ENCODE measurements around the gene ATP11A. TPM values are rescaled to one million over a fixed set of nuclear protein-coding genes. Genes with fewer than 3 reads are reported as not detected.

Gene ATP11A
- total RNA-seq, 1 donor from 2014 or later = 114 TPM

DNA sequence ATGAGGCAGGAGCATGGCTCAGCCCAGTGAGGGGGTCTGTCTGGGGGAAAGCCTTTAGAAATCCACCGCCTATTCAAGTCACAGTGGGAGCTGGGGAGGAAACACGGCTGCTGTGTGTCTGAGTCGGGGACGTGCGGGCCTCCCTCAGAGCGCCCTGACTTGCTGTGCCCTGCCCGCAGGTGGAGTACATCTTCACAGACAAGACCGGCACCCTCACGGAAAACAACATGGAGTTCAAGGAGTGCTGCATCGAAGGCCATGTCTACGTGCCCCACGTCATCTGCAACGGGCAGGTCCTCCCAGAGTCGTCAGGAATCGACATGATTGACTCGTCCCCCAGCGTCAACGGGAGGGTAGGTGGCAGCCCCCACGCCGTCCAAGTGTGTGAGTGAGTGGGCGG lies 141.4 kb downstream of the ATP11A start:
- Mint-ChIP-seq H3K27me3 (ENCODE audit: low read depth) (no peaks in the 10 kb centered on the region), H3K9me3 (no peaks in the 10 kb centered on the region), H3K36me3 (peaks cover 47% of the 10 kb centered on the region), H3K4me3 (no peak overlapping the region), H3K27ac (no peak overlapping the region), H3K4me1 (no peaks in the 10 kb centered on the region)
- no peak for DNase-seq (ENCODE audit: low spot score in 2 of 2, unreplicated experiment in 2 of 2)
- TF ChIP-seq, protein P1, sequence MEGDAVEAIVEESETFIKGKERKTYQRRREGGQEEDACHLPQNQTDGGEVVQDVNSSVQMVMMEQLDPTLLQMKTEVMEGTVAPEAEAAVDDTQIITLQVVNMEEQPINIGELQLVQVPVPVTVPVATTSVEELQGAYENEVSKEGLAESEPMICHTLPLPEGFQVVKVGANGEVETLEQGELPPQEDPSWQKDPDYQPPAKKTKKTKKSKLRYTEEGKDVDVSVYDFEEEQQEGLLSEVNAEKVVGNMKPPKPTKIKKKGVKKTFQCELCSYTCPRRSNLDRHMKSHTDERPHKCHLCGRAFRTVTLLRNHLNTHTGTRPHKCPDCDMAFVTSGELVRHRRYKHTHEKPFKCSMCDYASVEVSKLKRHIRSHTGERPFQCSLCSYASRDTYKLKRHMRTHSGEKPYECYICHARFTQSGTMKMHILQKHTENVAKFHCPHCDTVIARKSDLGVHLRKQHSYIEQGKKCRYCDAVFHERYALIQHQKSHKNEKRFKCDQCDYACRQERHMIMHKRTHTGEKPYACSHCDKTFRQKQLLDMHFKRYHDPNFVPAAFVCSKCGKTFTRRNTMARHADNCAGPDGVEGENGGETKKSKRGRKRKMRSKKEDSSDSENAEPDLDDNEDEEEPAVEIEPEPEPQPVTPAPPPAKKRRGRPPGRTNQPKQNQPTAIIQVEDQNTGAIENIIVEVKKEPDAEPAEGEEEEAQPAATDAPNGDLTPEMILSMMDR (IDR thresholded peaks at IDR 0.05; ENCODE audit: unreplicated experiment) = no peak

DNA sequence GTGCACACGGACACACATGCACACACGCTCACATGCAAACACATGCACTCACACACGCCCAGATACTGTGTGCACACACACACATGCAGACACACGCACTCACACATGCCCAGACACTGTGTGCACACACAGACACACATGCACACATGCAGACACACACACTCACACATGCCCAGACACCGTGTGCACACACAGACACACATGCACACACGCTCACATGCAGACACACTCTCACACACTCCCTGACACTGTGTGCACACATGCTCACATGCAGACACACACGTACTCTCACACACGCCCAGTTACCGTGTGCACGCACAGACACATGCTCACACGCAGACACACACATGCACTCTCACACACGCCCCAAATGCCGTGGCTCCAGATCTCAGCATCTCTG lies 142.0 kb downstream of the ATP11A start:
- Mint-ChIP-seq H3K27ac (no peak overlapping the region), H3K4me3 (no peak overlapping the region)

DNA sequence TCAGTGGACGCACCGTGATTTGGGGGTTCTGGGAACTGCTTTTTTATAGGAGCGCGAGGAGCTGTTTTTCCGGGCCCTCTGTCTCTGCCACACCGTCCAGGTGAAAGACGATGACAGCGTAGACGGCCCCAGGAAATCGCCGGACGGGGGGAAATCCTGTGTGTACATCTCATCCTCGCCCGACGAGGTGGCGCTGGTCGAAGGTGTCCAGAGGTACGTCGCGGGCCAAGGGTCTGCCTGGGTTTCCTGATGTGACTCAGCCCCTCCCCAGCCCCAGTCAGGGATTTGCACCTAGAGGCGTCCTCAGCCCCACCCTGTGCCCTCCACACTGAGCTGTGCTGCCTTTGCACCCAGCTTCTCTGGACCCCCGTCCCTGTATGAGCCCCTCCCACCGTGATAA lies 143.0 kb downstream of the ATP11A start:
- peaks cover 50% of the 10 kb centered on the region for H3K36me3 Mint-ChIP-seq
- H3K27ac Mint-ChIP-seq = no peak overlapping the region
- DNase-seq (ENCODE audit: low spot score in 2 of 2, unreplicated experiment in 2 of 2) = no peak
- TF ChIP-seq, protein P1 (IDR thresholded peaks at IDR 0.05; ENCODE audit: unreplicated experiment) = no peak
- H3K9me3 Mint-ChIP-seq = no peaks in the 10 kb centered on the region
- no peaks in the 10 kb centered on the region for H3K27me3 Mint-ChIP-seq (ENCODE audit: low read depth)
- H3K4me1 Mint-ChIP-seq = no peaks in the 10 kb centered on the region
- H3K4me3 Mint-ChIP-seq = no peak overlapping the region

More for the DNA sequence above, 142.0 kb downstream of the ATP11A start:
- Mint-ChIP-seq H3K4me1 (no peaks in the 10 kb centered on the region), H3K9me3 (no peaks in the 10 kb centered on the region), H3K36me3 (peaks cover 48% of the 10 kb centered on the region), H3K27me3 (ENCODE audit: low read depth) (no peaks in the 10 kb centered on the region)
- TF ChIP-seq, protein P1 (IDR thresholded peaks at IDR 0.05; ENCODE audit: unreplicated experiment) = no peak
- no peak for DNase-seq (ENCODE audit: low spot score in 2 of 2, unreplicated experiment in 2 of 2)

DNA sequence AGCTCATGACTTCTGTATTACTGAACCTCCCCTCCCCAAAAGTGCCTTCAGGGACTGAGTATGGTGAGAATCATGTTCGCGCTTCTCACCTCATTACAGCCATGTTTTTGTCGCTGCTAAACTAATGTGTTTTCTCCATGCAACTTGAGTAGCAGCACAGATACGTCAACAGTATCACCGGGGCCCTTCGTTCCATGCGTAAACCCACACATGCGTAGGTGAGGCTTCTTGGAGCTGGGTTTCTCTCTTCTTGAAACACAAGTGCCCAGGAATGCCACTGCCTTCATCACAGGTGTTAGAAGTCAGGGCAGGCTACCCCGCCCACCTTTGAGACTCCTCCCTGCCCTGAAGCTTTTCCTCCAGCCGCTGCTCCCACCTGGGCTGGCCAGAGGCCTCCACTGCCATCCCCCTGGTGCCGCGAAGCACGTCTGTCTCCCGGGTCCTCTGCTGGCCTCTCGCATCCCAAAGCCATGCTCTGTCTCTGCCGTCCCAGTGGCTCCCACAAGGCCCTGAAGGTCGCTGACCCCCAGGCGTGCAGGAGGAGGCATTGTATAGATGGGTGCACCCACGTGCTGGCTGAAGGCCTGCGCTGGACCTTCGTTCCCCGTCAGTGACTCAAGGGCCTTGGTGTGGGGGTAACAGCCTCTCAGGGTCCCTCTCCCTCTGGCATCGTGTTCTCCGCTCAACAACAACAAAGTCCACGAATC lies 143.9 kb downstream of the ATP11A start:
- TF ChIP-seq, protein P1 (IDR thresholded peaks at IDR 0.05; ENCODE audit: unreplicated experiment) = no peak
- Mint-ChIP-seq H3K27me3 (ENCODE audit: low read depth) (no peaks in the 10 kb centered on the region), H3K36me3 (peaks cover 48% of the 10 kb centered on the region), H3K4me3 (no peak overlapping the region), H3K27ac (no peak overlapping the region), H3K4me1 (no peaks in the 10 kb centered on the region), H3K9me3 (no peaks in the 10 kb centered on the region)
- no peak for DNase-seq (ENCODE audit: low spot score in 2 of 2, unreplicated experiment in 2 of 2)

DNA sequence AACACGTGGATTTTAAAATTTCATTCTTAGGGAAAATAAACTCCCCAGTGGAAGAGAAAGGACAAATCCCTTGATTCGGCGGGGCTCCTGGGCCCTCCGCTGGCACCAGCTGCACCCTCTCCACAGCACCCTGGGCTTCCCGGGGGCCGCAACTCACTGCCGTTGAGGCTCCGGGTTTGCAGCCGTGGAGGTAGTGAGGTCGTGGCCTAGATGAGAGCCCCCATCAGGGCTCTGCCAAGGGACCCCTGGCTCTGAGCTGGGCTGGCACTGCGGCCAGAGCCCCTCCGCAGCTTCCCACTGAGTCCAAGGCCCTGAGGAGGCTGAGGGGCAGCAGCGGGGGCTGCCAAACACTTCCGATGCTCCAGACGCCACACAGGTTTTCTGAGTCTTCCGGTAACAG lies 145.5 kb downstream of the ATP11A start:
- H3K27me3 Mint-ChIP-seq (ENCODE audit: low read depth) = no peaks in the 10 kb centered on the region
- no peak overlapping the region for H3K27ac Mint-ChIP-seq
- no peak for DNase-seq (ENCODE audit: low spot score in 2 of 2, unreplicated experiment in 2 of 2)
- H3K4me1 Mint-ChIP-seq = no peaks in the 10 kb centered on the region
- TF ChIP-seq, protein P1 (IDR thresholded peaks at IDR 0.05; ENCODE audit: unreplicated experiment) = no peak
- no peaks in the 10 kb centered on the region for H3K9me3 Mint-ChIP-seq
- peaks cover 52% of the 10 kb centered on the region for H3K36me3 Mint-ChIP-seq
- H3K4me3 Mint-ChIP-seq = no peak overlapping the region
